PC-3 (cell line): Measurements from ENCODE around the gene LRBA. TPM values are rescaled to one million over a fixed set of nuclear protein-coding genes. Genes with fewer than 3 reads are reported as not detected.

Experiments used
- ATAC-seq: fragments of 200-7000 bp; cut with Tn5 transposase; 2 replicates; pipeline ENCODE4 v1.9.1; 2020; ENCODE audit warnings: mild to moderate bottlenecking, moderate library complexity
- BruUV-seq: library from RNA; stranded (reverse); fragments of 400-500 nt; replicated peaks from 2 replicates; lab custom pipeline; 2021; lab: Mats Ljungman, UMichigan
- CTCF ChIA-PET: fragments of 300-600 bp; sonication (Branson Sonifier 250); formaldehyde crosslinking; loops from one replicate; lab custom pipeline; 2022; ENCODE audit warnings: antibody characterized with exemption; lab: Charles Lee
- POLR2A ChIA-PET: fragments of 300-600 bp; sonication (Branson Sonifier 250); formaldehyde crosslinking; loops from one replicate; lab custom pipeline; 2022; ENCODE audit warnings: antibody characterized with exemption; ENCODE audit not compliant: unreplicated experiment; lab: Charles Lee
- DNase-seq: peaks from one replicate; pipeline ENCODE4 v3.0.0-alpha.2; 2015
- H2AFZ ChIP-seq: fragments of 300-600 bp; sonication (generic); 2 replicates; pipeline ENCODE4 v1.6.0; 2016; ENCODE audit warnings: antibody characterized with exemption, low read length
- H3F3A ChIP-seq: fragments of 300-600 bp; sonication (generic); one replicate; pipeline ENCODE4 v1.6.0; 2017; ENCODE audit warnings: antibody characterized with exemption, low read length, control low read depth, mild to moderate bottlenecking; ENCODE audit not compliant: unreplicated experiment
- H3K27ac ChIP-seq: fragments of 300-600 bp; sonication (generic); 2 replicates; pipeline ENCODE4 v1.5.1; 2016; ENCODE audit warnings: mild to moderate bottlenecking, low read length
- H3K27me3 ChIP-seq: fragments of 300-600 bp; sonication (generic); 2 replicates; pipeline ENCODE4 v1.6.1; 2016; ENCODE audit warnings: low read length, mixed read lengths
- H3K36me3 ChIP-seq: fragments of 300-600 bp; sonication (generic); 2 replicates; pipeline ENCODE4 v1.6.1; 2016; ENCODE audit warnings: low read depth, mixed run types, low read length, mixed read lengths
- H3K4me1 ChIP-seq: fragments of 300-600 bp; sonication (generic); 2 replicates; pipeline ENCODE4 v1.5.1; 2016; ENCODE audit warnings: low read length; ENCODE audit not compliant: insufficient read depth
- H3K4me2 ChIP-seq: fragments of 300-600 bp; sonication (generic); 2 replicates; pipeline ENCODE4 v1.6.0; 2016; ENCODE audit warnings: low read length
- H3K4me3 ChIP-seq: fragments of 300-600 bp; sonication (generic); 2 replicates; pipeline ENCODE4 v1.5.1; 2016; ENCODE audit warnings: mild to moderate bottlenecking, low read length, mixed read lengths
- H3K79me2 ChIP-seq: fragments of 300-600 bp; sonication (generic); 2 replicates; pipeline ENCODE4 v1.6.1; 2017; ENCODE audit warnings: low read length, mixed read lengths
- H3K9ac ChIP-seq: fragments of 300-600 bp; sonication (generic); 2 replicates; pipeline ENCODE4 v1.6.0; 2016; ENCODE audit warnings: mild to moderate bottlenecking, low read length
- H3K9me2 ChIP-seq: fragments of 300-600 bp; sonication (generic); replicated peaks from 2 replicates; pipeline ENCODE4 v1.6.1; 2016; ENCODE audit warnings: mixed run types, low read length, mixed read lengths
- H3K9me3 ChIP-seq: fragments of 300-600 bp; sonication (generic); 2 replicates; pipeline ENCODE4 v1.6.1; 2016; ENCODE audit warnings: low read length, mixed read lengths
- H4K20me1 ChIP-seq: fragments of 300-600 bp; sonication (generic); 2 replicates; pipeline ENCODE4 v1.6.1; 2016; ENCODE audit warnings: low read length, mixed read lengths
- EZH2 ChIP-seq: fragments of 300-600 bp; sonication (generic); IDR thresholded peaks from one replicate; pipeline ENCODE4 v1.6.1; 2017; ENCODE audit warnings: antibody characterized with exemption, mild to moderate bottlenecking, low read length; ENCODE audit not compliant: unreplicated experiment
- EZH2phosphoT487 ChIP-seq: fragments of 300-600 bp; sonication (generic); IDR thresholded peaks from 2 replicates; pipeline ENCODE4 v1.6.1; 2018; ENCODE audit warnings: mild to moderate bottlenecking, antibody characterized with exemption, low read length, borderline replicate concordance
- intact Hi-C: fragments of 100-400 bp; cut with micrococcal nuclease; formaldehyde crosslinking; loops from 2 replicates; pipeline ENCODE4 v1.9.0; 2023
- total RNA-seq: library from RNA; depleted of rRNA; stranded (reverse); fragments of >200 nt; gene quantifications from 2 replicates; pipeline ENCODE4 v1.2.3, GENCODE V29; 2014
- TF ChIP-seq, protein P1 (sequence below): fragments of 300-600 bp; sonication (generic); conservative IDR thresholded peaks from 2 replicates; pipeline ENCODE4 v1.5.1; 2017; ENCODE audit warnings: antibody characterized with exemption, low read depth, mild to moderate bottlenecking, low read length

Gene LRBA
- total RNA-seq, 1 experiment from 2014 or later, result 40.8 TPM

DNA sequence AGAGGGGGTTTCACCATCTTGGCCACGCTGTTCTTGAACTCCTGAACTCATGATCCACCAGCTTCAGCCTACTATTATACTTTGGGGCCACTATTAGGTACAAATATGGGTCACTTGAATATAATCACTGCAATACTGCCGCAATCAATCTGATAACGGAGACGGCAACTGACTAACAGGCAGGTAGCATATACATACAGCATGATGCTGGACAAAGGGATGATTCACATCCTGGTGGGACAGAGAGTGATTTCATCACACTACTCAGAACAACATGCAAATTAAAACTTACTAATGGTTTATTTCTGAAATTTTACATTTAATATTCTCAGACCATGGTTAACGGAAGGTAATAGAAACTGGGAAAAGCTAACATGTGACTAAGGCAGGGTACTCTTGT is 10.9 kb downstream of the LRBA start:
- DNase-seq, result peak; percentile 60
- Histone ChIP-seq H3K4me2 (no peak overlapping the region), H4K20me1 (no peaks in the 10 kb centered on the region), H2AFZ (no peak overlapping the region), H3K9me2 (no peaks in the 10 kb centered on the region), H3F3A (no peaks in the 10 kb centered on the region), H3K27ac (peak overlapping the region; percentile 20; the same call in 1 of the 2 replicates), H3K79me2 (peaks cover 82% of the 10 kb centered on the region), H3K4me1 (peaks cover 10% of the 10 kb centered on the region), H3K9ac (no peak overlapping the region), H3K36me3 (no peaks in the 10 kb centered on the region), H3K9me3 (no peaks in the 10 kb centered on the region), H3K27me3 (no peaks in the 10 kb centered on the region), H3K4me3 (no peak overlapping the region)
- ChIA-PET CTCF (no interaction called here), POLR2A (no interaction called here)
- TF ChIP-seq EZH2phosphoT487 (no peak), EZH2 (no peak)
- TF ChIP-seq, protein P1, sequence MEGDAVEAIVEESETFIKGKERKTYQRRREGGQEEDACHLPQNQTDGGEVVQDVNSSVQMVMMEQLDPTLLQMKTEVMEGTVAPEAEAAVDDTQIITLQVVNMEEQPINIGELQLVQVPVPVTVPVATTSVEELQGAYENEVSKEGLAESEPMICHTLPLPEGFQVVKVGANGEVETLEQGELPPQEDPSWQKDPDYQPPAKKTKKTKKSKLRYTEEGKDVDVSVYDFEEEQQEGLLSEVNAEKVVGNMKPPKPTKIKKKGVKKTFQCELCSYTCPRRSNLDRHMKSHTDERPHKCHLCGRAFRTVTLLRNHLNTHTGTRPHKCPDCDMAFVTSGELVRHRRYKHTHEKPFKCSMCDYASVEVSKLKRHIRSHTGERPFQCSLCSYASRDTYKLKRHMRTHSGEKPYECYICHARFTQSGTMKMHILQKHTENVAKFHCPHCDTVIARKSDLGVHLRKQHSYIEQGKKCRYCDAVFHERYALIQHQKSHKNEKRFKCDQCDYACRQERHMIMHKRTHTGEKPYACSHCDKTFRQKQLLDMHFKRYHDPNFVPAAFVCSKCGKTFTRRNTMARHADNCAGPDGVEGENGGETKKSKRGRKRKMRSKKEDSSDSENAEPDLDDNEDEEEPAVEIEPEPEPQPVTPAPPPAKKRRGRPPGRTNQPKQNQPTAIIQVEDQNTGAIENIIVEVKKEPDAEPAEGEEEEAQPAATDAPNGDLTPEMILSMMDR, result no peak
- no TSS peak for BruUV-seq
- intact Hi-C loops, result no loop called here
- peak; percentile 82 for ATAC-seq

DNA sequence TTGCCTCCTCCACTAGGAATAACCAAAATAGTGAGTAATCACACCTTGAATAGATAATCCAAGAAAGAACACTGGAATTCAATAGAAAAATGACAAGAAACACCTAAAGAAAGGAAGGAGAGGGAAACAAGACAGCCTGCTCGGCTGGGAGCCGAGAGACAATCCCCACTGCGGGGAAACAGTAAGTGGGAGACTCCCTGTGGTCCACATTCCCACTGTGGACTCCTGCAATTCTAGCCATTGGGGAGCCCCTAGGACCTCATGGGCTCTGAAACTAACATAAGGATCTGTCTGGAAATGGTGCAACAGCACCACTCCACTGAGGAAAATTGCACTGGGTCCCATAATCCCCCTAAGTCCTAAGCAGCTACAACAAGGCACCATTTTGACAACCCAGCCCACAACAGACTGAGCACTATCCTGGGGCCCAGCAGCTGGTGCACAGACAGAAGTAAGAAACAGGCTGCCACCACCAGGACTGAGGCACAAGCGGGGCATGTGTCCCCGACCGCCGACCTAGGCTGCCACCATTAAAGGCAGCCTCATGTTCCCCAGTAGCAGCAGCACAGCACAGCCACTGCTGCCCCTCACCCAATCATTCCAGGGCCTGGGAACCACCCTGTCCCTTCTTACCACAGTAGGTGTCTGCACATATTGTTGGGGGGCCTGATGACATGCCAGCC is 14.2 kb downstream of the LRBA start:
- H3K4me3 ChIP-seq, result no peak overlapping the region
- POLR2A ChIA-PET, result no interaction called here
- DNase-seq (no peak), ATAC-seq (no peak)
- H3K4me1 ChIP-seq, result peaks cover 17% of the 10 kb centered on the region
- no peak overlapping the region for H3K9ac ChIP-seq
- H3K9me2 ChIP-seq, result no peaks in the 10 kb centered on the region
- H3K27me3 ChIP-seq, result no peaks in the 10 kb centered on the region
- H3K79me2 ChIP-seq, result peaks cover 96% of the 10 kb centered on the region
- no peaks in the 10 kb centered on the region for H3F3A ChIP-seq
- H2AFZ ChIP-seq, result no peak overlapping the region
- no peaks in the 10 kb centered on the region for H3K36me3 ChIP-seq
- no peak overlapping the region for H3K4me2 ChIP-seq
- CTCF ChIA-PET, result no interaction called here
- no peaks in the 10 kb centered on the region; the same call in 1 of the 2 replicates for H4K20me1 ChIP-seq
- TF ChIP-seq, protein P1, result no peak
- no peak for TF ChIP-seq EZH2phosphoT487
- no peak for TF ChIP-seq EZH2
- intact Hi-C loops, result no loop called here
- H3K9me3 ChIP-seq, result no peaks in the 10 kb centered on the region
- H3K27ac ChIP-seq, result no peak overlapping the region
- no TSS peak for BruUV-seq

GRCh38 chr4:150999086-150999485 is 16.0 kb downstream of the LRBA start:
- Histone ChIP-seq H3K27me3 (no peaks in the 10 kb centered on the region), H3K36me3 (no peaks in the 10 kb centered on the region), H4K20me1 (no peaks in the 10 kb centered on the region; the same call in 1 of the 2 replicates), H3K4me2 (no peak overlapping the region), H3K79me2 (peaks cover 96% of the 10 kb centered on the region), H3K9me3 (no peaks in the 10 kb centered on the region), H3K9ac (no peak overlapping the region), H2AFZ (no peak overlapping the region), H3F3A (no peaks in the 10 kb centered on the region), H3K4me1 (peaks cover 9% of the 10 kb centered on the region), H3K4me3 (no peak overlapping the region), H3K9me2 (no peaks in the 10 kb centered on the region), H3K27ac (no peak overlapping the region)
- POLR2A ChIA-PET, result interaction anchor here (0.6 kb wide), 1 partner anchor 19 kb away, joined by 7 read pairs; no protein-coding TSS in a partner anchor
- CTCF ChIA-PET, result no interaction called here
- ATAC-seq (no peak), DNase-seq (no peak)
- intact Hi-C loops, result no loop called here
- BruUV-seq, result no TSS peak
- TF ChIP-seq, protein P1, result no peak
